Non-pigmented ciliary epithelial cell (primary cell): ENCODE data around the gene MAP4K4.

Experiments used
- DNase-seq: peaks from one replicate; pipeline ENCODE4 v3.0.0-alpha.2; 2010; ENCODE audit warnings: low read depth

MAP4K4 gene

DNA sequence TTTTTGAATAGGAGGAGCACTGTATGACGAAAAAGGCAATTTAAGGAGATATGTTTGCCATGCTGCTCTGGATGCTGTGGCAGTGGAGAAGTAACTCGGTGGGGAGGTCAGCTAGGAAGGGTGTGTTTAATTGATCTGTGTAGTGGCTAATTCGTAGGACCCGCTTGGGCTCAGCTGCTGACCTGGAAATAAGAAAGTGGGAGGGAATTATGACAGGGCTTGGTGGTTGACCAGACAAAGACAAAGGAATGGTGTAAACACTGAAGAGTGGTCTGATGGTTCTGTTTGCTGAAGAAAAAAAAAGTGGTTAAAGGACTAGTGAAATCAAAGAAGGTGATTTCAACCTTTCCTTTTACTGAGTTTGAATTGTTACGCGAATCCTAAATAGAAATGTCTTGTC, 146.0 kb downstream of the MAP4K4 start:
- DNase-seq: no peak

DNA sequence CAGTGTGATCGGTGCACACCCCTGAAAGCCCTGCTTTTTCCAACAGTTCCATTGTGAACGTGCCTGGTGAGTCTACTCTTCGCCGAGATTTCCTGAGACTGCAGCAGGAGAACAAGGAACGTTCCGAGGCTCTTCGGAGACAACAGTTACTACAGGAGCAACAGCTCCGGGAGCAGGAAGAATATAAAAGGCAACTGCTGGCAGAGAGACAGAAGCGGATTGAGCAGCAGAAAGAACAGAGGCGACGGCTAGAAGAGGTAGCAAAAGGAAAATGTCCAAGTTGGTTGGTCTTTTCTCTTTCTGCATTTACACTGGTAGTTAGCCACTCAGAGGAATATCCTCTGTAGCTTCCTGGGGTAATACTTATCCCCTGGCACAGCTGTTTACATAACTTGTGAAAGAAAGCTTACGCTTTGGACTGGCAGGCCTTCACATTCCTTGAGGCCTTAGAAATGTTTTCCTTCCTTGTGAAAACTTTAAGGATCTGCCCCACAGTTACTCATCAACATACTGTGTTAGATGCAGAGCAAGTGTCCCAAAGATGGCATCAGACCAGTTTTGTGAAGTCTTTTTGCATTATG, 146.6 kb downstream of the MAP4K4 start:
- DNase-seq: no peak

- DNase-seq: no peak
Observed at GRCh38 chr2:101846973-101847372, 149.5 kb downstream of the MAP4K4 start.

- DNase-seq: no peak
Observed at GRCh38 chr2:101847661-101848339, 150.3 kb downstream of the MAP4K4 start.

- DNase-seq: no peak
Observed at GRCh38 chr2:101848769-101849410, 151.4 kb downstream of the MAP4K4 start.

GRCh38 chr2:101850450-101850849, 152.9 kb downstream of the MAP4K4 start:
- DNase-seq: no peak

DNA sequence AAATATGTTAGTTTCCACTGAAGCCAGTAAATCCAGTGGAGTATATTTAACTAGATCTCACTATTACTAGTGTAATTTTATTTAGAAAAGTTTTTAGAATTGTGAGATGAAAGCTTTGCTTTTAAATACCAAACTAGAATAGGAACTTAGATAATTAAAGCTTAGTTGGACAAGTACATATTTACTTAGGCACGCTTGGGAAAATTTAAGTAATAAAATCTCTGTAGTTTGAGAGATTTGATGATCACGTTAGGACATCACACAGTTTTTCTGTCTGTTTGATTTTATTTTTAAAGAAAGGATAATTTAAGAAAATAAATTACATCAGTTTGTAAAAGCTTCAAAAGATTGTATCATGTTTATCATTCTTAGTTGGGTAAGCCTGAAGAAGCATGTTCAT, 153.5 kb downstream of the MAP4K4 start:
- DNase-seq: no peak

GRCh38 chr2:101852824-101853223, 155.3 kb downstream of the MAP4K4 start:
- no peak for DNase-seq

- no peak for DNase-seq
Observed at GRCh38 chr2:101854877-101855276, 157.4 kb downstream of the MAP4K4 start.

- DNase-seq: no peak
Observed at GRCh38 chr2:101855776-101856175, 158.3 kb downstream of the MAP4K4 start.

DNA sequence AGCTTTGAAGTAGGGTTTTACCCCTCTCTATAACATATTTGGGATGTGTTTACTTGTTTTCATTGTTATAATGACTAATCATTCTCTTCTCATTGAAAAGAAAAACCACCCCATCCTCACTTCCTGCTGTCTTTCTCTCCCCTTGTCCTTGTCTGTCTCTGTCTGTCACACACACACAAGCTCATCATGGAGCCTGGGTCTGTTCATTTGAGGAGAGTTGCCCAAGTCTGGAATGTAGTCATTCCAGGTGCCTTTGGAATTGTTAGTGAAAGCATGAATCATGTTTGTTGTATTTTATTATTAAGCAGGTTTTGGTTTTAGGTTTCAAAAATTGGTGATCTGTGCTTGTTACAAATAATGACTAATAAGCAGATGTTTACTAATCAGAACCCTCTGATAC, 160.7 kb downstream of the MAP4K4 start:
- no peak for DNase-seq

DNA sequence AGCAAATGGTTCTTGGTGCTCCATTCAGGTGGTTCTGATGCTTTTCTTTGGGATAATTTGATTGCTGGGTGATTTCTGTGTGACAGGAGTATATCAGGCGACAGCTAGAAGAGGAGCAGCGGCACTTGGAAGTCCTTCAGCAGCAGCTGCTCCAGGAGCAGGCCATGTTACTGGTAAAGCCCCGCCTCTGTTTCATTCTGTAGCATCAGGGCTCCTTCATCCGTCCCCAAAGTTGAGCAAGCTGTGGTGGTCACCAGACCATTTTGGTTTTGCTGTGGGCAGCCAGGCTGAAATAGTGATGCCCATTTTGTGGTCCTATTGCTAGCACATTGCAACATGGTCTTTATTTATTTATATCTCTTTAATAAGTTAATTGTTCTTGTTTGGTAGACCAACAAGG, 161.4 kb downstream of the MAP4K4 start:
- no peak for DNase-seq

DNA sequence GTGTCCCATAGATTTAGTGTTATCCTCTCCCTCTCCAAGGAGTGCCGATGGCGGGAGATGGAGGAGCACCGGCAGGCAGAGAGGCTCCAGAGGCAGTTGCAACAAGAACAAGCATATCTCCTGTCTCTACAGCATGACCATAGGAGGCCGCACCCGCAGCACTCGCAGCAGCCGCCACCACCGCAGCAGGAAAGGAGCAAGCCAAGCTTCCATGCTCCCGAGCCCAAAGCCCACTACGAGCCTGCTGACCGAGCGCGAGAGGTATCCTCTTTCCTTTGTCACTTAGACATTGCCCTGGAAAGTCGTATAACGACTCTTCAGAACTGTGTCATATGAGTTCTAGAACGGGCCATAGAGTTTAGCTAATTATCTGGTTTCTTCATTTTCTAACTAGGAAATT, 162.1 kb downstream of the MAP4K4 start:
- no peak for DNase-seq

GRCh38 chr2:101860157-101860556, 162.7 kb downstream of the MAP4K4 start:
- no peak for DNase-seq

DNA sequence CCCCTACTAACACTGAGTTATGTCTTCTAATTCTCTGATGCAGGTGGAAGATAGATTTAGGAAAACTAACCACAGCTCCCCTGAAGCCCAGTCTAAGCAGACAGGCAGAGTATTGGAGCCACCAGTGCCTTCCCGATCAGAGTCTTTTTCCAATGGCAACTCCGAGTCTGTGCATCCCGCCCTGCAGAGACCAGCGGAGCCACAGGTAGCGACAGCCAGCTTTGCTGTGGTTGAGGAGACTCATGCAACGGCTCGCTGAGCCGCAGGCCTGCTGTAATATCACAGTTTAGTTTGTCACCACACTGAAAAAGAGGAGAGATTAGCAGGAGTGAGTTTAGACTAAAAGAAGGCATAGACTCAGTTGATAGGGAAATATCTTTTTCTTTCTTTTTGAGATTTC, 163.3 kb downstream of the MAP4K4 start:
- no peak for DNase-seq

DNA sequence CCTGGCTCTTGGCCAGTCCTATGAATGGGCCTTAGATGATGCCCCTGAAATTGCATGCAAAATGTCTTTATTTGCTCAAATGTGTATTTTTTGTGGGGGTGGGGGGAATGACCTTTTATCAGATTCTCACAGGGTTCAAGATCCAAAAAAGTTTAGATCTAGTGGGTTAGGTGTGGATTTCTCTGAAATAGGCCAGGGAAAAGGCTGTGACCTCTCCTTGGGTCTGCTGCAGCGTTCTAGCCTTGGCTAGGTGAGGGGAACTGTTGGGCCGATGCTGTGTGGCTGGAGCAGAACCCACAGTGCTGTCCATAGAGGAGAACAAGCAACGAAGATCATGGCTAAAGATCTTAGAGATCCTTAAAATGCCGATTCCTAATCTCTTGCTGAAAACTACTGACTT, 163.9 kb downstream of the MAP4K4 start:
- no peak for DNase-seq

DNA sequence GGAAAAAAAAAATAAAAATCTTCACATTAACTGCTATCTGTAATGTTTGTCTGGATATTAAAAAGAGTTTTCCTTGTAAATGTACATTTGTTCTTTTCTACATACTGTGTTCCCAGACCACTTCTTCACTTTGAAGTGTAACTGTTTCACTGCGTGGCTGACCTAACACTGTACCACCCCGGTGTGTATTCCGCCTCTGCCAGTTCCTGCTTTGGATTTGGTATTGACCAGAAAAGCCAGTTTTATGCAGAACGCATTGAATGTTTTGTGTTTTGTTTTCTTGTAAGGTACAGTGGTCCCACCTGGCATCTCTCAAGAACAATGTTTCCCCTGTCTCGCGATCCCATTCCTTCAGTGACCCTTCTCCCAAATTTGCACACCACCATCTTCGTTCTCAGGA, 166.0 kb downstream of the MAP4K4 start:
- no peak for DNase-seq

DNA sequence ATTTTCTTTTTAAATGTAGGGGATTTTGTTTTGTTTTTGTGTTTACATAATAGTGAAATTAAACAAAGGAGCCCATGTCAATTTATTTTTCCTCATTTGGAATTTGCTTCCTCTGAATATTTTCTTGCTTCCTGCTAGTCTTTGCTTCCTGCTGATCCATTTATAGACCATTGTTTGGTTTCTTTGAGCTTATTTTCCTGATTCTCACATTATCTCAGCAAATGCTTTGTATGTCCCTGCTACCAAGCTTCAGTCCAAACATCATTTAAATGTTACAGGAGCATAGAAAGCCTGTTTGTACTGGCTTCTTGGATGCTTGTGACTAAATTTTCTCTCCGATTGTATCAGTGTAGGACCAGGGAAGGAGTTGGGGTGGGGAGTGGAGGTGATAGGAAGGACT, 166.9 kb downstream of the MAP4K4 start:
- DNase-seq: no peak

GRCh38 chr2:101868525-101868924, 171.0 kb downstream of the MAP4K4 start:
- no peak for DNase-seq

- DNase-seq: no peak
Observed at GRCh38 chr2:101869527-101869926, 172.0 kb downstream of the MAP4K4 start.

GRCh38 chr2:101870444-101870843, 172.9 kb downstream of the MAP4K4 start:
- no peak for DNase-seq

GRCh38 chr2:101871480-101871879, 174.0 kb downstream of the MAP4K4 start:
- DNase-seq: no peak

DNA sequence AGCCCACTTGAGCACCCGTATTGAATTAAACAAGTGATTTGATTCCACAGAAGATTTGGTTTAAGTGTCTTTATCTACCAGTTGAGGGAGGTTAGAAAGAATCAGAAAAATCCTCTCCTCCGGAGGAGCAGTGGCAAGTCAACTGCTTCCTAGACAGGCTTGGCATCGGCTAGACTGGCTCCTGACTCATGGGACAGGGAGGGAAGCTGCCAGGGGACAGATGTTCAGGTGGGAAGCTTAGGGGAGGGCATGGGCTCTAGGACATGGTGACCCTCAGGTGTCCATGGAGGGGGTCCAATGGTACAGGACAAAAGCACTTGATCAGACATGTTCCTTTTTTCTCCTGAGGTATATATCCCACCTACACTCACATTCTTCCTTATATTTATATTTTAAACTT, 175.0 kb downstream of the MAP4K4 start:
- DNase-seq: no peak

DNA sequence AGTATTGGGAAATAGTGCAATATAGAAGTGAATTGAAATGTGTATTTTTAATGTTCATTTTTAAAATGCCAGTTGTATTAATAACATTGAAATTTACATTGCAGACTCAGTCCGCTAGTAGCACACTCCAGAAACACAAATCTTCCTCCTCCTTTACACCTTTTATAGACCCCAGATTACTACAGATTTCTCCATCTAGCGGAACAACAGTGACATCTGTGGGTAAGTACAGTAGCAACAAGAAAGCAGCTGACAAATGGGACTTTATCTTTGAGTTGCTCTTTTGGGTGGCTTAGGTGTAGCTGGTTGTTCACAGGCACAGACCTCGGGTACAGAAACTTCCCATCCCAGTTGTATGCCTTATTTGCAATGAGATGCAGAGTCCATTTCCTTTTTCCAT, 176.0 kb downstream of the MAP4K4 start:
- DNase-seq: no peak
